ENCODE results near the gene MYO7A. TPM values are rescaled to one million over a fixed set of nuclear protein-coding genes. Genes with fewer than 3 reads are reported as not detected.

Gene MYO7A
- total RNA-seq, 1 donor, result under 0.01 TPM

GRCh38 chr11:77184136-77184860 lies 56.3 kb downstream of the MYO7A start:
- no peak overlapping the region for H3K4me2 ChIP-seq (ENCODE audit: insufficient read depth, low read length)
- no peaks in the 10 kb centered on the region for H3K4me1 ChIP-seq (ENCODE audit: insufficient read depth, low read length)
- no peaks in the 10 kb centered on the region for H3K27me3 ChIP-seq (ENCODE audit: insufficient read depth, low read length)
- H3K9me3 ChIP-seq (ENCODE audit: low read depth, low read length), result no peaks in the 10 kb centered on the region
- no peaks in the 10 kb centered on the region for H3K79me2 ChIP-seq (ENCODE audit: insufficient read depth, low read length)
- no peaks in the 10 kb centered on the region for H4K20me1 ChIP-seq (ENCODE audit: insufficient read depth, low read length)
- no peaks in the 10 kb centered on the region for H3K36me3 ChIP-seq (ENCODE audit: insufficient read depth, low read length)
- H2AFZ ChIP-seq (ENCODE audit: low read length), result no peak overlapping the region
- TF ChIP-seq CTCF (IDR thresholded peaks at IDR 0.05; ENCODE audit: extremely low read depth, low read depth, low read length), result no peak
- no peak overlapping the region for H3K4me3 ChIP-seq (ENCODE audit: insufficient read depth, low read length)
- no peak for DNase-seq (ENCODE audit: insufficient read length, low spot score, missing footprints)
- no peak overlapping the region for H3K27ac ChIP-seq (ENCODE audit: low read depth, low read length)

DNA sequence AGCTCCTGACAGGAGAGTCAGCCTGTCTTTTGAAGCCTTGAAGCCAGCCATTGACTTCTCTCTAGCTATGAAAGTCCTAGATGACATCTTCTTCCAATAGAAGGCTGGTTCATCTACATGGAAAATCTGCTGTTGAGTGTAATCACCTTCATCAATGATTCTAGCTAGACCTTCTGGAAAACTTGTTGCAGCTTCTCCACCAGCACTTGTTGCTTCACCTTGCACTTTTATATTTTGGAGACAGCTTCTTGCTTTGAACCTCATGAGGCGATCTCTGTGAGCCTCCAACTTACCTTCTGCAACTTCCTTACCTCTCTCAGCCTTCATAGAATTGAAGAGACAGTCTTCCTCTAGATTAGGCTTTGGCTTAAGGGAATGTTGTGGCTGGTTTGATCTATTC lies 58.3 kb downstream of the MYO7A start:
- Histone ChIP-seq H3K4me1 (ENCODE audit: insufficient read depth, low read length) (no peaks in the 10 kb centered on the region), H3K27me3 (ENCODE audit: insufficient read depth, low read length) (no peaks in the 10 kb centered on the region), H3K4me3 (ENCODE audit: insufficient read depth, low read length) (no peak overlapping the region), H2AFZ (ENCODE audit: low read length) (no peak overlapping the region), H3K9me3 (ENCODE audit: low read depth, low read length) (no peaks in the 10 kb centered on the region), H3K27ac (ENCODE audit: low read depth, low read length) (no peak overlapping the region), H3K79me2 (ENCODE audit: insufficient read depth, low read length) (no peaks in the 10 kb centered on the region), H3K36me3 (ENCODE audit: insufficient read depth, low read length) (no peaks in the 10 kb centered on the region), H3K4me2 (ENCODE audit: insufficient read depth, low read length) (no peak overlapping the region), H4K20me1 (ENCODE audit: insufficient read depth, low read length) (no peaks in the 10 kb centered on the region)
- TF ChIP-seq CTCF (IDR thresholded peaks at IDR 0.05; ENCODE audit: extremely low read depth, low read depth, low read length), result no peak
- no peak for DNase-seq (ENCODE audit: insufficient read length, low spot score, missing footprints)

- Histone ChIP-seq H3K27me3 (ENCODE audit: insufficient read depth, low read length) (no peaks in the 10 kb centered on the region), H3K4me2 (ENCODE audit: insufficient read depth, low read length) (no peak overlapping the region), H3K27ac (ENCODE audit: low read depth, low read length) (no peak overlapping the region), H3K4me1 (ENCODE audit: insufficient read depth, low read length) (no peaks in the 10 kb centered on the region), H4K20me1 (ENCODE audit: insufficient read depth, low read length) (no peaks in the 10 kb centered on the region), H3K79me2 (ENCODE audit: insufficient read depth, low read length) (no peaks in the 10 kb centered on the region), H3K4me3 (ENCODE audit: insufficient read depth, low read length) (no peak overlapping the region), H3K36me3 (ENCODE audit: insufficient read depth, low read length) (no peaks in the 10 kb centered on the region), H3K9me3 (ENCODE audit: low read depth, low read length) (no peaks in the 10 kb centered on the region), H2AFZ (ENCODE audit: low read length) (no peak overlapping the region)
- DNase-seq (ENCODE audit: insufficient read length, low spot score, missing footprints), result no peak
- TF ChIP-seq CTCF (IDR thresholded peaks at IDR 0.05; ENCODE audit: extremely low read depth, low read depth, low read length), result no peak
Measured at GRCh38 chr11:77187111-77187750, 59.2 kb downstream of the MYO7A start.
